HG03039 (cell line): ENCODE measurements around the gene MAIP1.

ENCODE experiments used
- ATAC-seq: cut with Tn5 transposase; IDR thresholded peaks from one replicate; pipeline ENCODE4 v1.9.1; 2021; ENCODE audit warnings: mild to moderate bottlenecking, moderate library complexity; ENCODE audit not compliant: unreplicated experiment

The MAIP1 gene

DNA sequence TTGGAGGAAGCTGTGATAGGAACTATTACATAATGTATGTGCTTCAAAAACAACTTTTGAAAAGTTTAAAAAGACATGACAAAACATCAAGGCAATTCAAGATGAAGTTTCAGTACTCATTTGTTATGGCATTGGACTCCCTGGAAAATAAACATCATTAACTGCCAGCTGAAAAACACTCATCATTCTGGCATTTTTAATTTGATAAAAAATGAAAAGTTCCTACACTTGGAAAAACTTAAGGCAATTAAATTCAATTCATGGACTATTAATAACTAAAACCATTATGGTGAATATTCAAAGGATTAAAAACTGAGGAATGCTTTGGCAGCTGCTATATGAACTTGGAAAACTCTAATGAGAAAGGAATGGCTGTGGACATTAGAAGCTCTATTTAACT lies 8.5 kb upstream of the MAIP1 start:
- no peak for ATAC-seq

DNA sequence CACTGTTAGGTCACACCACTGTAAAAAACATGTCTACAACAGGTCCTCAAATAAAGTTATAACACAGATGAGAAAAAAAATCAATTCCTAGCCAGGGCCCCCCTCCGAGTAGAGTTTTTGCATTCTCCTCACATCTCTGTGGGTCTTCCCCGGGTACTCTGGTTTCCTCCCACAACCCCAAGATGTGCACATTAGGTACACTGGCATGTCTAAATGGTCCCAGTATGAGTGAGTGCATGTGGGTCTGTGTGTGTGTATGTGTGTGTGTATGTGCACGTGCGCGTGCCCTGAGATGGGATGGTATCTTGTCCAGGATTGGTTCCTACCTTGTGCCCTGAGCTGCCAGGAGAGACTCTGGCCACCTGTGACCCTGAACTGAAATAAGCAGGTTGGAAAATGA lies 5.0 kb upstream of the MAIP1 start:
- ATAC-seq, result no peak

- no peak for ATAC-seq
These were observed 4.4 kb upstream of the MAIP1 start for GRCh38 chr2:199951023-199951422.

DNA sequence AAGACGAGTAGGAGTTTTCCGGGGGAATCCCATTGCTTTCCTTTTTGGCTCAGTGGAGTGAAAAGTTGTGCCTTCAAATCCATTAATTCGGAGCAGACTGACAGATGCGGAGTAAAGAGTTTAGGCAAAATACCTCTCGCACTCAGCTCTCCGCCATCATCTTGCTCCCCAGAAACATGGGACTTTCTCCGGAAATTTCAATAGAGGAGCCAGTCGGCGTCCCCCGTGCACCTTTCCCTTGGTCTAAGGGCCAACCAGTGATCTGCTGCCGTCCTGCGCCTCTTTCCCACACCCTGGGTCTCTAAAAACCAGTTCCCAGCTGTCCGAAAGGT lies 409 bp upstream of the MAIP1 start:
- ATAC-seq, result peak; percentile 49

GRCh38 chr2:199956062-199956380 lies 639 bp downstream of the MAIP1 start:
- no peak for ATAC-seq

DNA sequence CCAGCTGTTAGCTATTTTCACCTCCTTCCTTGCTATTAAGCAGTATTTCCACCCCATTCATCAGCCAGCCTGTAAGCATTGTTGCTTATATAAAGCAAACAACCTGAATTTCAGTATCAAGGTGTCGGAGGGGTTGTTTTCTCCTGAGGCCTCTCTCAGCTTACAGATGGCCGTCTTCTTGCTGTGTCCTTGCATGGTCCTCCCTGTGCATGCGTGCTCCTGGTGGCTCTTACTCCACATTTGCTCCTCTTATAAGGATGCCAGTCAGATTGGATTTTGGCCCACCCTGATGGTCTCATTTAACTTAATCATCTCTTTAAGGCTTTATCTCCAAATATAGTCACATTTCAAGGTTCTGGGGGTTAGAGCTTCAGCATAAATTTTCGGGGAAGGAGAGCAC lies 2.6 kb downstream of the MAIP1 start:
- no peak for ATAC-seq

GRCh38 chr2:199962203-199962602 lies 6.8 kb downstream of the MAIP1 start:
- no peak for ATAC-seq

- no peak for ATAC-seq
These were observed 11.0 kb downstream of the MAIP1 start for GRCh38 chr2:199966405-199966804.

DNA sequence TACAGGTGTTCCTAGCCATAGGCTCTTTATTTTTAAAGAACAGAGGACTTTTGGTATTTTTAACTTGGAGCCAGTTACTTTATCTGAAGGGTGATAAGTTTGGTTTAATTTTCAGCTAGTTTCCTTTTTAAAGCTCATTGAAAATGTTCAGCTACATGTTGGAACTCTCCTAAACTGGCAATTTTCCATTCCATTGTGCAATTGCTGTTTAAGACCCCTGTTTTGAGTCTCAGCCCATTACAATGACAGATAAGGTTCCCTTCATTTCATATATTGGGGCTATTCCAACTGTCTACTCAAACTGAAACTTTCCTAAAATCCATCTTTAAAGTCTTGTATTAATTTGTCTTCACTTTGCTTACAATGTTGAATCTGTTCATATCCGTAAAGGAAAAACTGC lies 11.6 kb downstream of the MAIP1 start:
- no peak for ATAC-seq

GRCh38 chr2:199968126-199968525 lies 12.7 kb downstream of the MAIP1 start:
- no peak for ATAC-seq

DNA sequence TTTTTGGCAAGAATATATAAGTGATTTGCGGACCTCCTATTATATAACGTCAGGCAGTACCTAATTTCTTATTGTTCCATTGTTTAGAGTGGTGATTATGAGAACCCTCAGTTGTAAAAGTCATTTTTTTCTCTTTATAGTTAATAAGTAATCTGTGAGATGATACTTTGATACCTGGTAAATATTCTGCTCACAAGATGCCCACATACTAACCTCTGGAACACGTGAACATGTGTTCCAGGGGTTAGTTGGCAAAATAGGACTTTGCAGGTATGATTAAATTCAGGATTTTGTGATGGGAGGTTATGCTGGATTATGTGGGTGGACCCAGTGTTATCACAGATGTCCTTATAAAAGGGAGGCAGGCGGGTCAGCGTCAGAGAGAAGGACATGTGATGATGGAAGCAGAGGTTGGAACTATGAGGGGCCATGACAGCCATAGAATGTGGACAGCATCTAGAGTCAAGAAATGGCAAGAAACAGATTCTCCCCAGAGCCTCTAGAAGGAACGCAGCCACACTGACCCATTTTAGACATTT lies 16.8 kb downstream of the MAIP1 start:
- ATAC-seq, result no peak

DNA sequence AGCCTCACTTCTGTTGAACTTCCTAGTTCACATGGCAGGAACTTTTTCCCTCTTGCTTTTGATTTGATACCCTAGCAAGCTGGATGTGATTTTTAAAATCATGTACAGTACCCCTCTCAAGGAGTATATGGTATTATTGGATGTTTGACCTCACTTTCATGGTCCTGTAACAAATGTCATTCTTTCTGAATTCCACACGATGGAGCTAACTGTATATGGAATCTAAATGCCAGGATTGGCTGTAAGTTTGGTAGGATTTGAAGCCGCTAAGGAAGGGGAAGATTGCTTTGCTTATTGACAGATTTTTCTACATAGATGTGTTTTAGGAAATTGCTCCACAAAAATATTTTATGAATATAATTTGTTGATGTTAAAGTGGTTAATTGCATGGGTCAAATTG lies 18.3 kb downstream of the MAIP1 start:
- ATAC-seq, result no peak

GRCh38 chr2:199975273-199975895 lies 20.0 kb downstream of the MAIP1 start:
- ATAC-seq, result no peak

- ATAC-seq, result peak; percentile 54
These were observed 22.6 kb downstream of the MAIP1 start for GRCh38 chr2:199977984-199978415.

DNA sequence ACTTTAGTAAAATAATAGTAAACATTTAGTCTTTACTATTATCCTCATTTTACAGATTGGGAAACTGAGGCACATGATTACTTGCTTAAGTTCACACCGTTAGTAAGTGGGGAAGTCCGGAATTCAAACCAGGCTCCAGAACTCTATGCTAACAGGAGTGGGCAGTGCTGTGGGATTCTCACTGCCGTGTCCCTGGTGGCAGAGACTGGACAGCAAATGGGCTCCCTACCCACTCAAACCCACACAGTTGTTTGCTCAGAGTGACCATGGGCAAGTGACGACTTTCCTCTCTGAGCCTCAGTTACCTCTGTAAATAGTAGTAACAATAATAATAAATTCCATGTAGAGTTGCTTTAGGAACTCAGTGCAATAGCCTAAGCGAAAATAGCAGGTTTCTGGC lies 24.0 kb downstream of the MAIP1 start:
- ATAC-seq, result no peak

- no peak for ATAC-seq
These were observed 24.6 kb downstream of the MAIP1 start for GRCh38 chr2:199979832-199980628.

GRCh38 chr2:199982126-199982843 lies 26.9 kb downstream of the MAIP1 start:
- ATAC-seq, result no peak

DNA sequence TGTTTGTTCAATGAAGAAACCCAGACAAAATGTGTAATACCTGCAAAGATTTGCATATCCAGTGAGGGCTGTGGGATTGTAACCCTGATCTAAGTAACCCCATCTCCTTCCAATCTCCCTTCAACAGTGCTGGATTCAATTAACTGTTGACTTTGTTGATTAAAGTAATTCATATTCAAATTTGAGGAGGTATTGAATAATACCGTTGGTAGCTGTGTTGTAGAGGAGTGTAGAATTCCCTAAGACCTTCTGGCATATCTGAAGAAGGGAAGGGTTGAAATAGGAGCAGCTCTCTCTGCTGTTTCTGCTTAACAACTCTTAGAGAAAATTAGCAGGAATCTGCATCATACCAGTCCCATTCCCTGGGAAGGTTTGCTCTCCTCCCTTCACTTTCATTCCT lies 28.2 kb downstream of the MAIP1 start:
- no peak for ATAC-seq

DNA sequence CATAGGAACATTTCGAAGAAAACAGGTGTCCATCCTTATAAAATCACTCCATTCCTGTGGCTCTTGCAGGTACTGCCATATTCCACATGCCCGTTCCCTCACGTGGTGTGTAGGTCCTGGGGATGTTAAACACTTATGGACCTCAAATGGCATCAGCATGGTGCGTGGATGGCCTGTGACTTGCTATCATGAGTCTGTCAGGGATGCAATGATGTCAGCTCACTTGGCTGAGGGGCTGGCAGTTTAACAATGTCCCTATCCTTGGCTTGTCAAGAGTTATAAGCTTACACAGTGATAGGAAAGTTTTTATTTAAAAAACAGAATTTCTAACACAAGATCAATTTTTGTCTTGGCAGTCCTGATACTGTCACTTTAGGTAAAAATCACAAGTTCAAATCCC lies 28.8 kb downstream of the MAIP1 start:
- no peak for ATAC-seq

DNA sequence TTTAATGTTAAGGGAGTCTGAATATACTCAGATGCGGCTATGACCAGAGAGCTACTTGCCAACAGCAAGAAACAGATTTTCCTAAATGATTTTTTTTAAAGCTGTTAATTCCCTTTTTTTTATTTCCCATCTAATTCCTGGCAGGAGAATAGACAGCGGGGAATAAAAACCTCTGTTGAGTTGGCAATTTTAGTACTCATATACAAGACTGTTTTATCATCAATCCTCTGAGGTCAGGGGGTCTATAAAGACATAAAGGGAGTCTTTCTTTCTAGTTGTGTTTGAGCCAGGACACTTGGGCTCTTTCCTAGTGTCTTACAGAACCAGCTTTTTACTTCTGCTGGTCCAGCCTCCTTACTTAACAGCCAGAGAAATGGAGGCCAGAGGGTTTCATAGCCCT lies 29.4 kb downstream of the MAIP1 start:
- no peak for ATAC-seq

GRCh38 chr2:199985625-199986207 lies 30.3 kb downstream of the MAIP1 start:
- peak; percentile 62 for ATAC-seq

DNA sequence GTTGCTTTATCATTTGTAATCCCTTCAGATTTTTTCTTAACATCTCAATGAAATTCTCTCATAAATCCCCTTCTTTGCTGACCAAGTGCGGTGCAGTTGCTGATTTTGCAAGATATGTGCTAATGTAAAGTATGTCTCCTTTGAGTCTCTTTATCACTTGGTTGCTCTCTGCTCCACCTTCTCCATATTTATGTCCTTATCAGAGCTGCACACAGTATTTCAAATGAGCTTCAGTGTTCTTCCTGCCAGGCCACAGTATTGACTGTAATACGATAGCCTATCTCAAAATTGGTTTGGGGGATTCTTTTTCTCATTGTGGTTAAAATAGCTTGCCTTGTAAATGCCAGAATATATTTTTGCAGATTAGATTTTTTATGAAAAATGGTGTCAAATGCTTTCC lies 32.2 kb downstream of the MAIP1 start:
- ATAC-seq, result no peak
